ENCODE data around the gene HOMER3. TPM values are rescaled to one million over a fixed set of nuclear protein-coding genes. Genes with fewer than 3 reads are reported as not detected.

HOMER3 gene
- 16.0 and 21.3 TPM in 2 replicates for total RNA-seq (2016; rRNA removed; fragmentation: Illumina TruSeq; extraction: Trizol)
- 26.4 and 33.2 TPM in 2 replicates for total RNA-seq (2016; cell fraction: cytosol; rRNA removed; fragmentation: Illumina TruSeq; extraction: Trizol; ENCODE audit: low read depth)
- total RNA-seq (2016; cell fraction: insoluble cytoplasmic fraction; rRNA removed; fragmentation: Illumina TruSeq; extraction: Trizol): 15.8 and 22.8 TPM in 2 replicates
- 34.4 and 37.9 TPM in 2 replicates for total RNA-seq (2016; cell fraction: membrane; rRNA removed; fragmentation: Illumina TruSeq; extraction: Trizol)
- total RNA-seq (2016; cell fraction: nucleus; rRNA removed; fragmentation: Illumina TruSeq; extraction: Trizol): 9.6 and 15.0 TPM in 2 replicates
- 27.3 and 33.7 TPM in 2 replicates for polyA plus RNA-seq (2011; rRNA removed)
- polyA plus RNA-seq (2011; cell fraction: cytosol; rRNA removed): 17.2 and 24.7 TPM in 2 replicates
- polyA plus RNA-seq (2011; cell fraction: nucleus; rRNA removed): 44.4 and 50.4 TPM in 2 replicates
- 9.2 and 17.6 TPM in 2 replicates for polyA plus RNA-seq (2012)
- polyA plus RNA-seq (2016; cell fraction: cytosol; fragmentation: Illumina TruSeq; extraction: Trizol; ENCODE audit: low read depth): 38.0 and 46.9 TPM in 2 replicates
- polyA plus RNA-seq (2016; cell fraction: insoluble cytoplasmic fraction; fragmentation: Illumina TruSeq; extraction: Trizol; ENCODE audit: low read depth): 25.7 and 29.6 TPM in 2 replicates
- polyA plus RNA-seq (2016; cell fraction: membrane; fragmentation: Illumina TruSeq; extraction: Trizol; ENCODE audit: low read depth): 45.5 and 48.8 TPM in 2 replicates
- polyA plus RNA-seq (2016; cell fraction: nucleus; fragmentation: Illumina TruSeq; extraction: Trizol; ENCODE audit: insufficient read depth, low read depth): 36.3 and 38.7 TPM in 2 replicates
- polyA minus RNA-seq (2011; rRNA and poly(A)+ RNA removed; ENCODE audit: low replicate concordance): 16.8 and 17.2 TPM in 2 replicates
- polyA minus RNA-seq (2011; cell fraction: cytosol; rRNA and poly(A)+ RNA removed): 3.6 and 6.2 TPM in 2 replicates
- polyA minus RNA-seq (2011; cell fraction: nucleus; rRNA and poly(A)+ RNA removed): 8.6 and 13.4 TPM in 2 replicates
- Bru-seq, nascent RNA: percentile 49 among the genes with signal in this experiment
- percentile 63 among the genes with signal in this experiment for BruChase-seq, experiment 1, labeled RNA remaining after a 6-hour chase
- percentile 60 among the genes with signal in this experiment for BruChase-seq, experiment 2, labeled RNA remaining after a 2-hour chase
- long read RNA-seq, experiment 1, partial matches to known transcripts: 3 of 20 reads
- long read RNA-seq, experiment 1, other reads (novel, unspliced or antisense): 14 of 20 reads
- long read RNA-seq, experiment 2, transcript HOMER3-202 (10 exons, 1,557 nt): major isoform, 42 of 86 reads
- long read RNA-seq, experiment 2, partial matches to known transcripts: 24 of 86 reads
- long read RNA-seq, experiment 2, other reads (novel, unspliced or antisense): 19 of 86 reads

GRCh38 chr19:18940769-18941627 is at the start of gene HOMER3:
Gene HOMER3, minus strand, starts transcription at chr19:18941217. Its CDS starts 2,235 bp downstream, at chr19:18938982.
- DNase-seq (ENCODE audit: low spot score) (no peak), FAIRE-seq (no peak), ATAC-seq (peak; percentile 56)
- Histone ChIP-seq H3K79me2 (ENCODE audit: insufficient read depth, low read length) (no peaks in the 10 kb centered on the region), H3K27ac (ENCODE audit: extremely low read length, insufficient read depth, low read length) (no peak within 1 kb of the TSS), H3K9ac (ENCODE audit: insufficient read depth, low read depth, low read length) (peak within 1 kb of the TSS; percentile 74), H4K20me1 (ENCODE audit: insufficient read depth, low read length) (no peaks in the 10 kb centered on the region), H2AFZ (ENCODE audit: low read length) (no peak within 1 kb of the TSS), H3K27me3 (ENCODE audit: control insufficient read depth in 1 of 2, insufficient read depth in 2 of 2, low read length in 2 of 2) (no peaks in the 10 kb centered on the region), H3K4me1 (ENCODE audit: insufficient read depth, low read length) (peaks cover 52% of the 10 kb centered on the region), H3K36me3 (replicated peaks in 1 of 2; ENCODE audit: control insufficient read depth in 1 of 2, insufficient read depth in 2 of 2, low read length in 2 of 2) (peaks cover 0 to 1% of the 10 kb centered on the region in 2 experiments; a peak in 1 of 5 replicates), H3K4me2 (ENCODE audit: low read depth, low read length) (peak within 1 kb of the TSS; percentile 90), H3K4me3 (replicated peaks in 1 of 3; ENCODE audit: insufficient read depth in 1 of 3, low read depth in 2 of 3, low read length in 3 of 3) (peak within 1 kb of the TSS; percentile 60 to 85 (median 74)), H3K9me3 (ENCODE audit: low read length) (no peaks in the 10 kb centered on the region)
- ChIA-PET CTCF (ENCODE audit: low intra/inter-chr PET ratio, low total read pairs) (interaction anchor here (2.7 kb wide), 1 partner anchor 46 kb away, joined by 13 read pairs; no protein-coding TSS in a partner anchor), POLR2A (interaction anchor here (1.5 to 2.8 kb wide), 2 partner anchors 13 to 22 kb away, joined by 4 to 17 read pairs; partner anchors contain the start of genes COPE and DDX49)
- BruUV-seq (replicated peaks): no TSS peak
- intact Hi-C loops (cut with micrococcal nuclease; ENCODE audit: unreplicated experiment) (no loop called here), in situ Hi-C loops (cut with HindIII; ENCODE audit: extremely low pct_ligation_motif_present, low pct_unique_long_range_greater_than_20kb) (loop anchor here (5.0 kb wide), 1 partner anchor 46 kb away; no protein-coding TSS in a partner anchor)
- WGBS (ENCODE audit: low lambda C conversion rate): 6% methylated on average over 27 of the region's 81 CpGs
- TF ChIP-seq ZNF382 (CRISPR knock-in tag; IDR thresholded peaks at IDR 0.05; ENCODE audit: borderline replicate concordance) (no peak), TOE1 (CRISPR knock-in tag; IDR thresholded peaks at IDR 0.05) (no peak), ZBTB49 (CRISPR knock-in tag; IDR thresholded peaks at IDR 0.05; ENCODE audit: borderline replicate concordance) (no peak), CTCF (CRISPR knock-in tag; IDR thresholded peaks at IDR 0.05) (peak; percentile 15; the same call in 1 of the 2 replicates), ZNF513 (CRISPR knock-in tag; conservative IDR thresholded peaks at IDR 0.05) (no peak), ZNF790 (CRISPR knock-in tag; IDR thresholded peaks at IDR 0.05; ENCODE audit: borderline replicate concordance) (no peak), ZFX (CRISPR knock-in tag; IDR thresholded peaks at IDR 0.05; ENCODE audit: low read depth) (peak; percentile 33; the same call in 1 of the 2 replicates), SMC3 (IDR thresholded peaks at IDR 0.05; ENCODE audit: low read length) (no peak), JARID2 (CRISPR knock-in tag; IDR thresholded peaks at IDR 0.05; ENCODE audit: insufficient replicate concordance) (no peak), ZNF546 (CRISPR knock-in tag; conservative IDR thresholded peaks at IDR 0.05) (no peak), MIER3 (CRISPR knock-in tag; IDR thresholded peaks at IDR 0.05; ENCODE audit: borderline replicate concordance) (no peak)
